ENCODE data around the gene ZNF358. TPM values are rescaled to one million over a fixed set of nuclear protein-coding genes. Genes with fewer than 3 reads are reported as not detected.

Gene ZNF358
- total RNA-seq, 2 donors from 2014 or later: 40.2 to 93.6 TPM

DNA sequence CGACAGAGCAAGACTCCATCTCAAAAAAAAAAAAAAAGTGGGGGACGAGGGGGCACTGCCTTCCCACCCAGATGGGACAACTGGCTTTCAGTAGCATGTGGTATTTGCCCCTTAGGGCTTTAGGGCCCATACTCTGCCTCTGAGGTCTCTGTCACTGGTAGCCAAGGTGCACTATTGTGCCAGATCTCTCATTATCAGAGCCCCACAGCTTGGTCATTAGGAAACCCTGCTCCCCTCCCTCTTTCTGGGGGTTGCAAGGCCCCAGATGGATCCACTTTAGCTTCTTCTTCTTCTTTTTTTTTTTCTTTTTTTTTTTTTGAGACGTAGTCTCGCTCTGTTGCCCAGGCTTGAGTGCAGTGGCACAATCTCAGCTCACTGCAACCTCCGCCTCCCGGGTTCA is 11.2 kb upstream of the ZNF358 start:
- no peak for DNase-seq
- H3K9me3 ChIP-seq: no peaks in the 10 kb centered on the region
- 86 to 94% methylated on average over 6 of the region's 6 CpGs for WGBS, 2 donors
- H3K4me3 ChIP-seq: no peak overlapping the region
- no peaks in the 10 kb centered on the region for H3K36me3 ChIP-seq (replicated peaks in 1 of 2; ENCODE audit: insufficient read depth in 1 of 2, low read depth in 2 of 2)
- H3K4me1 ChIP-seq: peaks cover 21% of the 10 kb centered on the region
- intact Hi-C loops (cut with DNase I): no loop called here
- ATAC-seq: no peak
- H3K27ac ChIP-seq: no peak overlapping the region
- no peaks in the 10 kb centered on the region for H3K27me3 ChIP-seq
- TF ChIP-seq POLR2A (IDR thresholded peaks at IDR 0.05): no peak
- TF ChIP-seq, protein P1, sequence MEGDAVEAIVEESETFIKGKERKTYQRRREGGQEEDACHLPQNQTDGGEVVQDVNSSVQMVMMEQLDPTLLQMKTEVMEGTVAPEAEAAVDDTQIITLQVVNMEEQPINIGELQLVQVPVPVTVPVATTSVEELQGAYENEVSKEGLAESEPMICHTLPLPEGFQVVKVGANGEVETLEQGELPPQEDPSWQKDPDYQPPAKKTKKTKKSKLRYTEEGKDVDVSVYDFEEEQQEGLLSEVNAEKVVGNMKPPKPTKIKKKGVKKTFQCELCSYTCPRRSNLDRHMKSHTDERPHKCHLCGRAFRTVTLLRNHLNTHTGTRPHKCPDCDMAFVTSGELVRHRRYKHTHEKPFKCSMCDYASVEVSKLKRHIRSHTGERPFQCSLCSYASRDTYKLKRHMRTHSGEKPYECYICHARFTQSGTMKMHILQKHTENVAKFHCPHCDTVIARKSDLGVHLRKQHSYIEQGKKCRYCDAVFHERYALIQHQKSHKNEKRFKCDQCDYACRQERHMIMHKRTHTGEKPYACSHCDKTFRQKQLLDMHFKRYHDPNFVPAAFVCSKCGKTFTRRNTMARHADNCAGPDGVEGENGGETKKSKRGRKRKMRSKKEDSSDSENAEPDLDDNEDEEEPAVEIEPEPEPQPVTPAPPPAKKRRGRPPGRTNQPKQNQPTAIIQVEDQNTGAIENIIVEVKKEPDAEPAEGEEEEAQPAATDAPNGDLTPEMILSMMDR (IDR thresholded peaks at IDR 0.05): no peak

DNA sequence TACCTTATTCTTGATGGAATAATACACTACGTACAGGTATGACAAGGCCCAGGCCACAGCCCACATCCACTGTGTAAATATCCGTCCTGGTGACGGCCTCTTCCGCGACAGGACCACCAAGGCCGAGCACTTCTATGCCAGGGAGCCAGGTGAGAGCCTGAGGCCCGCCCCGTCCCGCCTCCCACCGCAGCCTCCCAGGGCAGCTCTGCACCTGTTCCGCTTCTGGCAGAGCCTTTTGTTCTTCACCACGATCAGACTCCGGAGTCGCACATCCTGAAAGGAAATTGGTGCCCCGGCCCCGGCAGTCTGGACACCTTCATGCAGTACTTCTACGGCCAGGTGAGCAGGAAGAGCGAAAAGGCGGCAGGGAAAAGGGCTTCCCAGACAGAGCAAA is 10.6 kb upstream of the ZNF358 start:
- Histone ChIP-seq H3K4me3 (no peak overlapping the region), H3K27ac (no peak overlapping the region), H3K4me1 (peaks cover 21% of the 10 kb centered on the region), H3K9me3 (no peaks in the 10 kb centered on the region), H3K36me3 (replicated peaks in 1 of 2; ENCODE audit: insufficient read depth in 1 of 2, low read depth in 2 of 2) (no peaks in the 10 kb centered on the region), H3K27me3 (no peaks in the 10 kb centered on the region)
- ATAC-seq: no peak
- no peak for TF ChIP-seq POLR2A (IDR thresholded peaks at IDR 0.05)
- TF ChIP-seq, protein P1 (IDR thresholded peaks at IDR 0.05): no peak
- 16 to 24% methylated on average over 15 to 19 of the region's 19 CpGs for WGBS, 2 donors
- DNase-seq: peak in 2 of 4 donors; percentile 32 to 50
- intact Hi-C loops (cut with DNase I): no loop called here

DNA sequence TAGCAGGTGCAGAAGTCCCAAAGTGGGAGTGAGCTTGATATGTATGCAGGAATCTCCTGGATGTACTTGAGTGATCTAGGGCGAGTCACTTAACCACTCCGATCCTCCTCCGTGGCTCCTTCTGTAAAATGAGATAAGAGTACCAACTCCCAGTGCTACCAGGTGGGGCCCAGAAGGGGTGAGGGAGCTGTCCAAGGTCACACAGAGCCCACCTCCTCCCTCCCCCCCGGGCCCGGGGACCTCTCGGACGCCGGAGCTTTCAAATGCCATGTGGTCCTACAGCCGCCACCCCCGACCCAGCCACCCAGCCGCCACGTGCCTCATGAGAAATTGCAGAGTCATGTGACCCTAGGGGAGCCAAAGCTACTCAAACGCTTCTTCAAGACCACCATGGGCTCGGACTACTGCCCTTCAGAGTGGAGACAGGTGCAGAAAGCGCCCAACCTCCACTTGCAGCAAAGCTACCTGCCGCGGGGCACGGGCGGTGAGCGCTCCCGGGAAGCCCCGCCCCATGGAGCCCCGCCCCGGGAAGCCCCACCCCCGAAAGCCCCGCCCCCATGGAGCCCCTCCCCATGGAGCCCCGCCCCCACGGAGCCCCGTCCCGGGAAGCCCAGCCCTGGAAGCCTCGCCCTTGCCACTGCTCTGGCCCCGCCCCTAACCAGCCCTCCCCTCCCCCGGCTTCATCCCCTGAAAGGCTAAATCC is 10.1 kb upstream of the ZNF358 start:
- Histone ChIP-seq H3K9me3 (no peaks in the 10 kb centered on the region), H3K27me3 (no peaks in the 10 kb centered on the region), H3K4me3 (no peak overlapping the region), H3K4me1 (peaks cover 16% of the 10 kb centered on the region), H3K36me3 (replicated peaks in 1 of 2; ENCODE audit: insufficient read depth in 1 of 2, low read depth in 2 of 2) (no peaks in the 10 kb centered on the region), H3K27ac (no peak overlapping the region)
- peak; percentile 66 for ATAC-seq
- 3 to 6% methylated on average over 14 to 33 of the region's 33 CpGs for WGBS, 2 donors
- intact Hi-C loops (cut with DNase I): no loop called here
- TF ChIP-seq, protein P1 (IDR thresholded peaks at IDR 0.05): no peak
- no peak for TF ChIP-seq POLR2A (IDR thresholded peaks at IDR 0.05)
- peak in 2 of 4 donors; percentile 37 to 82 for DNase-seq

DNA sequence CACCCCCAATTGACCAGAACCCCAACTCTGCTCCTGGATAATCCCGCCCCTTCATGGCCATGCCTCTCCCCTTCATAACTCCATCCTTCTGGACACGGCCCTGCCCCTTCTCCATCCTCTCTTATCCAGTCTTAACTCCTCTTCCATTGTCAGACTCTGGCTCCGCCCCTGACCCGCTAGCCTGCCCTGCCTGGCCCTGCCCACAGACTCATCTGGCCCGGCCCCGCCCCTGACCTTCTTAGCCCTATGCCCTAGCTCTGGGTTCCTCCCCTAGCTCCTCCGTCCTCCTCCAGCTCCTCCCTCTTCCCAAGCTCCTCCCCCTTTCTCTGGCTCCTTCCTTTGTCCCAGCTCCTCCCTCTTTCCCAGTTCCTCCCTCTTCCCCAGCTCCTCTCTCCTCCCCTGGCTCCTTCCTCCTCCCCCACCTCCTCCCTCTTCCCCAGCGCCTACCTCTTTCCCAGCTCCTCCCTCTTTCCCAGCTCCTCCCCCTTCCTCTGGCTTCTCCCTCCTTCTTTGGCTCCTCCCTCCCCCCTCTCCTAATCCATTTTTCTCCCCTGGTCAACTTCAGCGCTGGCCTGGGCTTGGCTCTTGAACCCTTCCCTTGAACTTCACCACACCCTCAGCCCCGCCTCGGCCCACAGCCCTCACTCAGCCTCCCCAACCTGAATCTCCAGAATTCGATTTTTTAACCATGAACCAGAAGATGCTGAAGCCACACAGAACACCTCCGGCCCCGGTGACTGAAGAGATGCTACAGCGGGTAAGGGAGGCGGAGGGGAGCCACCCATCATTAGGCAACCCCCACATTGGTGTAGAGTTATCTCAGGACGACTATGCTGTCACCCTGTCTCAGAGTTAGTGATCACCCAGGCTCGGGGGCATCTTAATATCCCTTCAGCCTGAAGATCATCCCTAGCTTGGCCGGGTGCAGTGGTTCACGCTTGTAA is 9.2 kb upstream of the ZNF358 start:
- peak; percentile 89 to 97 (median 93) for DNase-seq
- no peaks in the 10 kb centered on the region for H3K27me3 ChIP-seq
- H3K4me3 ChIP-seq: no peak overlapping the region
- no peaks in the 10 kb centered on the region for H3K9me3 ChIP-seq
- 36 to 41% methylated on average over 16 to 20 of the region's 20 CpGs for WGBS, 2 donors
- intact Hi-C loops (cut with DNase I): no loop called here
- H3K4me1 ChIP-seq: peaks cover 10% of the 10 kb centered on the region
- TF ChIP-seq, protein P1 (IDR thresholded peaks at IDR 0.05): no peak
- no peak overlapping the region for H3K27ac ChIP-seq
- ATAC-seq: peak; percentile 91
- no peaks in the 10 kb centered on the region for H3K36me3 ChIP-seq (replicated peaks in 1 of 2; ENCODE audit: insufficient read depth in 1 of 2, low read depth in 2 of 2)

Measured in body of pancreas (tissue), 4 donors.